HG02981 (cell line): ENCODE data around the gene ERMN.
"Not testable (repeated sequence)": the region's sequence is repeated elsewhere in the genome, so short reads cannot be mapped to it uniquely, and the experiment has no call there.

Experiments
- ATAC-seq: cut with Tn5 transposase; IDR thresholded peaks from one replicate; pipeline ENCODE4 v1.9.1; 2021; ENCODE audit warnings: mild to moderate bottlenecking, moderate library complexity; ENCODE audit not compliant: unreplicated experiment

The ERMN gene, protein sequence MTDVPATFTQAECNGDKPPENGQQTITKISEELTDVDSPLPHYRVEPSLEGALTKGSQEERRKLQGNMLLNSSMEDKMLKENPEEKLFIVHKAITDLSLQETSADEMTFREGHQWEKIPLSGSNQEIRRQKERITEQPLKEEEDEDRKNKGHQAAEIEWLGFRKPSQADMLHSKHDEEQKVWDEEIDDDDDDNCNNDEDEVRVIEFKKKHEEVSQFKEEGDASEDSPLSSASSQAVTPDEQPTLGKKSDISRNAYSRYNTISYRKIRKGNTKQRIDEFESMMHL

DNA sequence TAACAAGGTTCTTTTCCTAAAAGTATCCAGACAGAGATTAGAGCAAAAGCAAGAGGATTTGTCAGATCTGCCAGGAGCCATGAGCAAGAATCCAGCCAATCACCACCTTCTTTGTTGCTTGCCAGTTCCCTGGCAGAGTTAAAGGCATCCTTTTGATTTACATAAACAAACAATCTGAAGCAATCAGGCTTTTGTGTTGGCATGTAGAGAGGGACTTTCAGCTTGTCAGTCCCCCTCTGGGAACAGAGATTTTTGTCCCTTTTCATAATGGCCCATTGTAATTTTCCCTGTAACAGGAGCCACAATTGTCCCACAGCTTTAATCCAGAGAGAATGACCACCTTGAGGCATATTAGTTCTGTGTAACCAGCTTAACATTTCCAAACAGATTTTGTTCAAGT, at the start of gene ERMN:
Gene ERMN, minus strand, starts transcription at position 39 of the 400 bp plus-strand sequence. CDS start 182 bp downstream, outside the sequence.
- ATAC-seq, result no peak

DNA sequence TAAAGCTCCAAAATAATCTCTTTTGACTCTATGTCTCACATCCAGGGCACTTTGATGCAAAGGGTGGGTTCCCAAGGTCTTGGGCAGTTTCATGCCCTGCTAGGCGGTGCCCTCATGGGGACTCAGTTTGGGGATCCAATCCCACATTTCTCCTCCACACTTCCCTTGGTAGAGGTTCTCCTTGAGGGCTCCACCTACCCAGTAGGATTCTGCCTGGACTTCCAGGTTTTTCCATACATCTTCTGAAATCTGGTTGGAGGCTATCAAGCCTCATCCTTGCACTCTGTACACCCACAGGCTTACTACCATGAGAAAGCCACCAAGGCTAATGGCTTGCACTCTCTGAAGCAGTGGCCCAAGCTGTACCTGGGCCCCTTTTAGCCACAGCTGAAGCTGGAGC, 49.8 kb upstream of the ERMN start:
- ATAC-seq, result no peak

DNA sequence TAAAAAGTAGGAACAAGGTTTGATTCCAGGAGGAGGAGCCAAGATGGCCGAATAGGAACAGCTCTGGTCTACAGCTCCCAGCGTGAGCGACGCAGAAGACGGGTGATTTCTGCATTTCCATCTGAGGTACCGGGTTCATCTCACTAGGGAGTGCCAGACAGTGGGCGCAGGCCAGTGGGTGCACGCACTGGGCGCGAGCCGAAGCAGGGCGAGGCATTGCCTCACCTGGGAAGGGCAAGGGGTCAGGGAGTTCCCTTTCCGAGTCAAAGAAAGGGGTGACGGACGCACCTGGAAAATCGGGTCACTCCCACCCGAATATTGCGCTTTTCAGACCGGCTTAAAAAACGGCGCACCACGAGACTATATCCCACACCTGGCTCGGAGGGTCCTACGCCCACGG, 42.9 kb upstream of the ERMN start:
- ATAC-seq, result not testable (repeated sequence)

DNA sequence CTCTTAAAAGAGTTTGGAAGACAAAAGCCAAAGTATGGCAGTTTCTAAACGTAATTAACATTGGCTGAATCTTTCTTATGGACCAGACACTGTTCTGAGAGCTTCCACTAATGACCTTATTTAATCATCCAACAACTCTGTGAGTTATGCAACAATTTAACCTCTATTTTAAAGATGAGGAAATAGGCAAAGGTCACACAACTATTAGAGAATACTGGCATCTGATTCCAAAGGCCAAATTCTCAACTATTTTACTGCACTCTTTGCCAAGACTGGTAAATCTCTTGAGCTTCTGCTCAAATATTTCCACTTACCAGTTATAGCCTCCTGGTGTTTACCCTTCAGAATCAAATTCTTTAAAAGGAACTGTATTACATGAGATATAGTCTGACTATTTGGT, 42.1 kb upstream of the ERMN start:
- no peak for ATAC-seq

DNA sequence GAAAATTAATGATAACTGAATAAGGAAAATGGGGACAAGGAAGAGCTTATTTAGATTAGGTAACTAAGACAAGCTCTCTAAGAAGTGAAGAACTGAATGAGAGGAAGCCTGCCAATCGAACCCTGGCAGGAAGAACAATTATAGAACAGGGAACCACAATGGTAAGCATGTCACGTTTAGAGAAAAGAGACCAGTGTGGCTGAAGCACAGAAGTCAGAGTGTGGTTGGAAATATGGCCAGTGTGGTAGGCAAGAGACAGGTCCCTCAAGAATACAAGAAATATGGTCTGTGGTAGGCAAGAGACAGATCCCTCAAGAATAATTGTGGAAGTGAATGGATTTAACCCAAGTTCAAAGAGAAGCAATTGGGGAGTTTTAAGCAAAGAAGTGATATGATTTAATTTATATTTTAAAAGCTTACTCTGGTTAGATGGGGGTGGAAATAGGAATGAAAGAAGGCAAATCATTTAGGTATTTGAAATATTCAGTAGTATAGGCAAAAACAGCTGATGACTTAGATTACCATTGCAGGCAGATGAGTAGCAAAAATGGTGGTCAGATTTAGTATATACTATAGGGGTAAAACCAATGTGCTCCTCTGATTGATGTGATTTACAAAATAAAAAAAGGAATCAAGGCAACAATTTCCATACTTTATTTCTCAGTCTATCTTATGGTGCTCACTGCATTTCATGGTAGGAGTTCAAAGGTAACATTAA, 38.8 kb upstream of the ERMN start:
- peak; percentile 82 for ATAC-seq

DNA sequence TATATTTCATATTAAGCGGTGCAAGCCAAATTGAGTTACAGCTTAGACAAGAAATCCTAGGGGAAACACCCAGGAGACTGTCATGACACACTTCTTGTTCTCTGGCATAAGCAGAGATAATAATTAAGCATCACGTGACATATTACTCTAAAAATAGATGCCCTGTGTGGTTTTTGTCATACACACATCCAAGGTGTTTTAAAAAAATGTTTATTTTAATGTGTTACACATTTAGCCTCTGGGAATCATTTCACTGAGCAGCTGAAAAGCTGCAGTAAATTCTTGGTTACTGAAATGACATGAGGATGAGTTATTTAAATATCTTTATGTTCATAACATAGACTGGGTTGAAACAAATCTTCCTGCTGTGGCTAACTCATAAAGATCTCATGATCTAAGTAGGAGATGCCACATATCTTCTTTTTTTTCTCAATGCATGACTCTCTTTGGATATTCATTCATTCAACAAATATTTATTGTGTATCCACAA, 38.0 kb upstream of the ERMN start:
- ATAC-seq, result peak; percentile 59

DNA sequence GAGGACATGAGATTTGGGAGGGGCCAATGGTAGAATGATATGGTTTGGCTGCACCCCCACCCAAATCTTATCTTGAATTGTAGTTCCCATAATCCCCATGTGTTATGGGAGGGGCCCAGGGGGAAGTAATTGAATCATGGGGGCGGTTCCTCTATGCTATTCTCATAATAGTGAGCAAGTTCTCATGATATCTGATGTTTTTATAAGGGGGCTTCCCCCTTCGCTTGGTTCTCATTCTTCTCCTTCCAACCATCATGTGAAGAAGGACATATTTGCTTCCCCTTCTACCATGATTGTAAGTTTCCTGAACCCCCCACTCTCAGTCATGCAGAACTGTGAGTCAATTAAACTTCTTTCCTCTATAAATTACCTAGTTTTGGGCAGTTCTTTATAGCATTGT, 37.0 kb upstream of the ERMN start:
- ATAC-seq, result no peak

DNA sequence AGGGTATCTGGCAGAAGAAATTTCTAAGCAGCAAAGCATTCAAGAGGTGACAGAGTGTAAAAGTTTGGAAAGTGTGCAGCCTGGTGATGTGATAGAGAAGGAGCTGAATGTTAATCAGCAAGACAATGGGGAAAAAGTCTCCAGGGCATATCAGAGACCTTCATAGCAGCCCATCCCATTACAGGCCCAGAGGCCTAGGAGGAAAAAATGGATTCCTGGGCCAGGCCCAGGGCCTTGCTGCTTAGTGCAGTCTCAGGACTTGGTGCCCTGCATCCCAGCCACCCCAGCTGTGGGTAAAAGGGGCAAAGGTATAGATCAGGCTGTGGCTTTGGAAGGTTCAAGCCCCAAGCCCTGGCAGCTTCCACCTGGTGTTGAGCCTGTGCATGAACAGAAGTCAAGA, 35.9 kb upstream of the ERMN start:
- ATAC-seq, result no peak

DNA sequence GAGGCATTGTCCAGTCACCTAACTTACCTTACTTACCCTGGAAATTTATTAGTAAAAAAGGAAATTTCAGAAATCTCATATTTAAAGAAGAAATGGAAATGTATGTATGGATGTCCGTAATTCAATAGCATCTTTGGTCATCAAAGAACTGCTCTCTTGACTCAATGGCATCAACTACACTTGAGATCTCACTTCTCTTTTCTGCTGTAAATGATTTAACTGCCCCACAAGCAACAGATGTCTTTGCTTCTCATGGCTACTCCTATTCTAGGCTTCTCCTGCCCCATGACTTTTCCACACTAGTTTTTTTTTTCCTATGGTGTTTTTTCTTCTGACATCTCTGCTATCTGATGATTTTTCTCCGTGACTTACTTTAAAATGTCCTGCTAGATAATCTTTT, 34.0 kb upstream of the ERMN start:
- ATAC-seq, result no peak

DNA sequence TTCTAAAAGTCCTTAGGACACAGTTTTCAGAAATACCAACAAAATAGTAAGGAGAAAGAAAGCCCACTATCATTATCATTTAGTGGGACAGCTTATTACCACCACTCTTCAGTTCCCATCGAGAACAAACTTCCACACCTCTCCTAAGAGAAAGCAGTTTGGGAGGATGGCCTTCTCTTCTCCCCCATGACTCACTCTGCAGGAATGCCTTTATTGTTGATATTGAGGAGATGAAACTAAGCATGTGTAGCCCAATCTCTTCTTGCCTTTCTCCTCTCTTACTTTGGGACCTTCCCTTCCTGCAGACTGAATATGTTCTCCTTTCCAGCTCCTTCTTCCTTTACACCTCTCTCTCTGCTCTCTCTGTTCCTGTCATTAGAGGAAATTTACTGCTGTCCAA, 30.0 kb upstream of the ERMN start:
- no peak for ATAC-seq

DNA sequence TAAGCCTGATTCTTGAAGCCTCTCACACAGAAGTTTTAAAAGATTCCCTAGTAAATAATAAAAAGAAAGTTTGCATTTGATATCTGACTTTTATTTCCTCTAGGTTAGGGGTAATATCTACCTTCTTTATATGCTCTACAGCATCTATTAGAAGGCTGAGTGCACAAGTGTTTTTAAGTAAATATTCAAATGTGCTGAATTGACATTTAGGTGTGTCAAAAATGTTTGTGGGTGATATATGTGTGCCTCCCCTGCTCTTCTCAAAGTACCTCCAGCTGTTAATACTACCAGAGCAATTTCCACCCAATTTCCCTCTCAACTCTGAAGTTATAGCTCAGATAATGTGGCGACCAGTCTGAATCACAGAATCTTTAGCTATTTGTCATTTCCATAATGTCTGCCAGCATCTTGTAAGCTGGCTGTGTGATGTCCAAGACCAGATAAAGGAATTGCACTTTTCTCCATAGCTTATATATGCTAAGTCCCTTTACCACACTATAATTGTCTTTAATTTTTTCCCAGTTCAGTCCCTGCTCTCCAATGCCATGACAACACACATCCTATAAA, 24.4 kb upstream of the ERMN start:
- no peak for ATAC-seq

DNA sequence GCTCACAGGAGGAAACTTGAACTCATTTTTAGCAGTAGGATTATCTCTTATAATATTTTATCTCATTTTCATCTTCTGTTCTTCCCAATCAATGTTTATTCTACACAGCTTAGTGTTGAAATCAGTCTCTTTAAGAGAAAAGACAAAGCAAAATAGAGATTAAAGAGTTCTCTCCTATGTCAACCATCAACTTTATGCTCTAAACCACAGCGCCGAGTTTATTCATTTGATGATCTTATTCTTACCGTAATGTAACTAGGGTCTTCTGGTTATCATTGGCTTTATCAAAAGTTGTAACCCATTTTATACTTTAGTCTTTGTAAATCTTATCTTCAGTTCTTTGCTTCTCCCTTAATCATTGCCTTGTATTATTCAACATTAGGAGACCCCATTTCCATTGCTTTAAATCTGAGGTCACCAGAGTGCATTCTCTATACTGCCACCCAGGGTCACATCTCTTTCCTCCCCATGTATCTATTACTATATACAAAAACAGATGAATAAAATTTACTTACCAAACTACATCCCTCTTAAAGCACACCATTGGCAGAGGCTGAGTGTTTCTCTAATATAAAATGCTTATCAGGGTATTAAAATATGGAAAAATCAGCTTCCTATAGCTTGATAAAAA, 22.8 kb upstream of the ERMN start:
- no peak for ATAC-seq

DNA sequence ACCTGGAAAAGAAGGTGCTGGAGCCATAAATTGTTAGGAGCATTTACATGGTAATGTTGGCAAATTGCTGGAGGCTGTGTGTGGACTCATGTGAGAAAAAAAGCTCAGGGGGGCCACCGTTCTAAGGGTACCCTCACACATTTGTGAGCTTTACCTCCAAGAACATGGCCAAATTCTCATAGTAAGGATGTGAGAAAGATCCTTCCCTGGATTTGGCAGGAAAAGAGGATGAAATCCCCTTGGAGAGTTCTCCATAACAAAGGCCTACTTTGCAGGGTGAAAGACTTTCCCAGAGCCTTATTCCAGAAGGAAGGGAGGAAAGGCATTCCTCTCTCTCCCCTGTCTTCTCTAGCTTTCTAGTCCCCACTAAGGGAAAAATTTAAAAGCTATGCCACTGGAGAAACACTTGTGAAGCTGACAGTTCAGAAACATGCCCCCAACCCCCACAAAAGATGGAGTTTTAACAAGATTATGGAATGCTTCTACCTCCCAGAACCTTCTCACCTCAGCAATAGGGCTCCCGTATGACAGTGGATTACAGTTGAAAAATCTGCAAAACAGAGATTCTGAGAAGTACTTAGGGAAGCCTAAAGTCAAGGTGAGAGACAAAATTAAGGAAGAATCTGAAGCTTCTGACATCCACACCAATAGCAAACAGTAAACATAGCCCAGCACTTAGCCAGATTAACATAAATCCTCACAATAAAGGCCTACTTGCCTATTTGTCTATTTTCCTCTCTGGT, 20.2 kb upstream of the ERMN start:
- no peak for ATAC-seq

DNA sequence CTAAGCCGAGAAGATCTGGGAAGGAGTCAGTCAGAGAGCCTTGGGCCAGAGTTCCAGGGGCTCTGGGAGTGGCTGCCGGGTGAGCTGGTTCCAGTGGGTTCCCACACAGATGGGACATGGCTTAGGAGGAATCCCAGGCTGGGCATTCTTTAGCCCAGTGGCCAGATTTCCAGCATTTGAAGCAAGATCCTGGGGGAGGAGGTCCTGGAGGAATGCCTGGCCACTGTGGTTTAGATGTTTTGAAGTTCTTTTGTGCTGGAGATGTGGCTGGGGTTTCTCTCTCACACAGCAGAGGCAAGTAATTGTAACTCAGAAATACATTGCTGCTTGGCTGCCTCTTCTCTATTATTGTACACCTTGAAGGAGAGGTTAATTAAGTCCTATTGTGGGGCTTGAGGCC, 15.8 kb upstream of the ERMN start:
- not testable (repeated sequence) for ATAC-seq

DNA sequence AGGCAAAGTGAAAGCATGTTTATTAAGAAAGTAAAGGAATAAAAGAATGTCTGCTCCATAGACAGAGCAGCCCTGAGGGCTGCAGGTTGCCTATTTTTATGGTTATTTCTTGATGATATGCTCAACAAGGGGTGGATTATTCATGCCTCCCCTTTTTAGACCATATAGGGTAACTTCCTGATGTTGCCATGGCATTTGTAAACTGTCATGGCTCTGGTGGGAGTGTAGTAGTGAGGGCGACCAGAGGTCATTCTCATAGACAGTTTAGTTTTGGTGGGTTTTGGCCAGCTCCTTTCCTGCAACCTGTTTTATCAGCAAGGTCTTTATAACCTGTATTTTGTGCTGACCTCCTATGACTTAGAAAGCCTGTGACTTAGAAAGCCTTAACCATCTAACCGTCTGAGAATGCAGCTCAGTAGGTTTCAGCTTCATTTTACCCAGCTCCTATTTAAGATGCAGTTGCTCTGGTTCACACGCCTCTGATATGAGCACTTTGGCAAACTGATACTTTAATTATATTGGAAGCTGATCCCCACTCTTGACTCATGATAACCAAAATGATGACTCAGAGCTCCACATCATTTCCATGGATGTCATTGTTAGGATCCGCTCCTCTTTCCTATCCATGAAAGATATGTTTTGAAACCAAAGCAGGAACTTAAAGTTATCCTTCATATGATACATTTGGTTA, 14.5 kb upstream of the ERMN start:
- no peak for ATAC-seq

DNA sequence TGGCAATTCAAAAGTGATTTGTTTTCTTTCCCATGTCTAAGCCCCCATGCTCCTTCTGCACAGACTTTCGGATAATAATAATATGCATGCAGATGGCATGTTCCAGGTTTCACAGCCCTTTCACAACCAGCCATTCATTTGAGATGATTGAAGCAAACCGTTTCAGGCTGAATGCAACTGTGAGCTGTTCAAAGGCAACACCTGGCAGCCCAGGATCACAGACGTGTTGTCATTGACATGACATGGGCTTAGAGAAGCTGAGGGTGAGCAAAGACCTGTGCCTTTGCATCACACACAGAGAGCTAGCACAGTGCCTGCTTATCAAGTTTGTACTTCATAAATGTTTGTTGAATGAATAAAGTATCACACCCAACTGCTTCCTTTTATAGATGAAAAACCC, 12.4 kb upstream of the ERMN start:
- ATAC-seq, result no peak

DNA sequence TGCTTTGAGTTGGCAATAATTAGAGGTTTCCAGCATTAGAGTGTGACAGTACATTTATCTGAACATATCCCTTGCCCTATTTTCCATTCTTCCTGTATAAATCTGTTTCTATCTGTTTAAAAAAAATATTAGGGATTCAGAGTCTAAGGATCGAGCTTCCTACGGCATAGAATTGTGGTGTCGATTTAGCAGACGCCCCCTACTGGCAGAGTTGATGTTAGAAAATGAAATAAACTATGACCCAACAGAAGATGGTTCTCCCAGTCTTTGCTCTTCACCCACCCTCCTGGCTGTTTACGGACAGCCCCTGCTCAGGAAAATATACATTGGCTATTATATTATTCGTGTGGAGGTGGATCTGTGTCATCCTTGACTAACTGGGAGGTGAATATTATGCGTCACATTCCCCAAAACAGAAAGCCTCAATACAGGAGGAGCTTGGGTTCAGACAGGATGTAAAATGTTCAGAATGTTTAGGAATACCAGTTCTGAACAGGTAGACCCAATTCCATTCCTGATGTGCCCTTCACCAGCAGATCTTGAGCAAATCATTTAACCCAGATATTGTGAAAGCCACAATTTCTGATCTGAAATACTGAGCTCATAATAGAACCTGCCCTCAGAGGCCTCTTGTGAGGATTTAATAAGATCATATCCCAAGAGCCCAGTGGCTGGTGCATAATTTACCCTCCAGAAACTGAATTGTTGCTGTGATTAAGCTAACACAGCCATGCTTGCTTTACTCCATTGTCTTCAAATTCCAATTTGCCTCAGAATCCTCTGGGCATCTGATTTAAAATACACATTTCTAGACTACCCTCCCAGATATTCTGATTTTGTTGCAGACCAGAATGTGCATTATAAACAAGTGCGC, 10.8 kb upstream of the ERMN start:
- ATAC-seq, result no peak

DNA sequence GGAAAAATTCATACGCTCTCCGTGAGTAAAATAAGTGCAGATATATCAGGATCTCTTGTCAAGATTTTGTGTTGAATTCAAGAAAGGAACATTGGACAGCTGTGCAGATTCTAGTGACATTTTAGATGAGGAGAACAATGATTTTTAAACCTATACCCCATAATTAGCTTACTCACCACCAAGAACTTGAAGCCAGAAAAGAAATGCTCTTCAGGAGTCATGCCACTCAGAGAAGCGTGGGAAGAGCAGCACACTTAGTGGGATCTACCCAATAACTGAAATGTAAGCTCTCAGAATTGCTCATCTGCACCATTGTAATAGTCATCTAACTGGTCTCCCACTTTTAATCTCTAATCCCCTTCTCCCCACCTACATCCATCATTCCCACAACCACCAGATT, 9.2 kb upstream of the ERMN start:
- no peak for ATAC-seq

DNA sequence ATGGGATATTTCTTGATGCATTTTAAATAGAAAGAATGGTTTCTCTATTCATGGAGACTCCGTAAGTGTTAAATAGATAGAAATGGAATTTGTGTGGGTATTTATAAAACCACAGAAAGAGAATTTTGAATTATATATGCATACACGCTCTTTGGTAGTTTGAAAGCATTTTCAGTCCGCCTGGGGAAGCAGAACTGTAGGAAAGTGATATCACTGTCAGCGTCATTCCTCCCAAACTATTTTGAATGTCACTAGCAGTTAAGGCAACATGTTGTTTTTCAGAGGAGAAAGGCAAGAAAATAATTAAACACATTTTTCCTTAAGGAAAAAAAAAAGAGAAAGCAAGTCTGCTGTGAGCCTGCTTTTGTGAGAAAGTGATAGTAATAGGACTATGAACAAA, 8.7 kb upstream of the ERMN start:
- ATAC-seq, result no peak
